OCI-M2 (cell line): Measurements from ENCODE around the gene ARSG.

Experiments
- DNase-seq: peaks from one replicate; lab custom pipeline; 2025; ENCODE audit not compliant: unreplicated experiment; lab: John Stamatoyannopoulos, UW

The ARSG gene

GRCh38 chr17:68445671-68446070, 154.4 kb downstream of the ARSG start:
- DNase-seq = no peak

GRCh38 chr17:68446626-68447041, 155.3 kb downstream of the ARSG start:
- DNase-seq = no peak

- no peak for DNase-seq
These were observed 157.9 kb downstream of the ARSG start for GRCh38 chr17:68449021-68449739.

- DNase-seq = no peak
These were observed 159.1 kb downstream of the ARSG start for GRCh38 chr17:68450391-68450790.

- no peak for DNase-seq
These were observed 159.5 kb downstream of the ARSG start for GRCh38 chr17:68450801-68451200.

GRCh38 chr17:68451670-68452354, 160.5 kb downstream of the ARSG start:
- DNase-seq = no peak

GRCh38 chr17:68452724-68453290, 161.5 kb downstream of the ARSG start:
- no peak for DNase-seq

GRCh38 chr17:68453991-68454665, 162.8 kb downstream of the ARSG start:
- no peak for DNase-seq

GRCh38 chr17:68455901-68456338, 164.6 kb downstream of the ARSG start:
- DNase-seq = no peak

- DNase-seq = no peak
These were observed 165.3 kb downstream of the ARSG start for GRCh38 chr17:68456339-68457167.

- DNase-seq = no peak
These were observed 165.9 kb downstream of the ARSG start, which contains the start of gene WIPI1 for GRCh38 chr17:68457168-68457538. Gene WIPI1 (minus strand): TSS chr17:68457496. CDS start chr17:68457421, 75 bp downstream.

GRCh38 chr17:68457539-68458259, 166.4 kb downstream of the ARSG start:
- DNase-seq = no peak

- DNase-seq = no peak
These were observed 167.2 kb downstream of the ARSG start for GRCh38 chr17:68458260-68459036.

- DNase-seq = no peak
These were observed 167.8 kb downstream of the ARSG start for GRCh38 chr17:68459037-68459639.

- no peak for DNase-seq
These were observed 168.9 kb downstream of the ARSG start for GRCh38 chr17:68460146-68460545.

GRCh38 chr17:68460715-68461114, 169.4 kb downstream of the ARSG start:
- DNase-seq = no peak

GRCh38 chr17:68461122-68461539, 169.8 kb downstream of the ARSG start:
- DNase-seq = no peak

GRCh38 chr17:68461589-68461988, 170.3 kb downstream of the ARSG start:
- no peak for DNase-seq
